Right atrium auricular region (tissue), 2 donors: ENCODE measurements around the gene COL11A2. TPM values are rescaled to one million over a fixed set of nuclear protein-coding genes. Genes with fewer than 3 reads are reported as not detected.

Experiments used
- DNase-seq: peaks from one replicate; pipeline ENCODE4 v3.0.0-alpha.2; 2019; ENCODE audit warnings: low spot score
- H3K27ac ChIP-seq, 2 donors: fragments of 200-600 bp; sonication (generic); 1 replicate in 1 of 2; 2 replicates in 1 of 2; pipeline ENCODE4 v1.5.1; 2016 to 2019
- H3K27me3 ChIP-seq, 2 donors: fragments of 200-600 bp; sonication (generic); one replicate each; pipeline versions ENCODE4 v1.5.1 to v1.6.0; 2017 to 2019
- H3K36me3 ChIP-seq: fragments of 200-600 bp; sonication (generic); one replicate; pipeline ENCODE4 v1.5.1; 2016
- H3K4me1 ChIP-seq, 2 donors: fragments of 200-600 bp; sonication (generic); one replicate each; pipeline versions ENCODE4 v1.5.1 to v1.6.0; 2017 to 2019
- H3K4me3 ChIP-seq, 2 donors: fragments of 200-600 bp; sonication (generic); 1 replicate in 1 of 2; 2 replicates in 1 of 2; pipeline ENCODE4 v1.5.1; 2017 to 2019; ENCODE audit warnings: mild to moderate bottlenecking in 1 of 2, moderate library complexity in 1 of 2
- H3K9me3 ChIP-seq, 2 donors: fragments of 200-600 bp; sonication (generic); one replicate each; pipeline ENCODE4 v1.5.1; 2019
- total RNA-seq, 2 donors: library from RNA; depleted of rRNA; stranded (reverse); fragments of >200 nt; gene quantifications; one replicate each; pipeline ENCODE4 v1.1.0, GENCODE V29; 2016
- TF ChIP-seq, protein P1 (sequence below), 2 donors: fragments of 200-600 bp; sonication (generic); IDR thresholded peaks; one replicate each; pipeline ENCODE4 v1.5.1; 2019; ENCODE audit warnings: antibody characterized with exemption in 2 of 2

The COL11A2 gene
- total RNA-seq, 2 donors from 2014 or later: 0.63 to 1.5 TPM

DNA sequence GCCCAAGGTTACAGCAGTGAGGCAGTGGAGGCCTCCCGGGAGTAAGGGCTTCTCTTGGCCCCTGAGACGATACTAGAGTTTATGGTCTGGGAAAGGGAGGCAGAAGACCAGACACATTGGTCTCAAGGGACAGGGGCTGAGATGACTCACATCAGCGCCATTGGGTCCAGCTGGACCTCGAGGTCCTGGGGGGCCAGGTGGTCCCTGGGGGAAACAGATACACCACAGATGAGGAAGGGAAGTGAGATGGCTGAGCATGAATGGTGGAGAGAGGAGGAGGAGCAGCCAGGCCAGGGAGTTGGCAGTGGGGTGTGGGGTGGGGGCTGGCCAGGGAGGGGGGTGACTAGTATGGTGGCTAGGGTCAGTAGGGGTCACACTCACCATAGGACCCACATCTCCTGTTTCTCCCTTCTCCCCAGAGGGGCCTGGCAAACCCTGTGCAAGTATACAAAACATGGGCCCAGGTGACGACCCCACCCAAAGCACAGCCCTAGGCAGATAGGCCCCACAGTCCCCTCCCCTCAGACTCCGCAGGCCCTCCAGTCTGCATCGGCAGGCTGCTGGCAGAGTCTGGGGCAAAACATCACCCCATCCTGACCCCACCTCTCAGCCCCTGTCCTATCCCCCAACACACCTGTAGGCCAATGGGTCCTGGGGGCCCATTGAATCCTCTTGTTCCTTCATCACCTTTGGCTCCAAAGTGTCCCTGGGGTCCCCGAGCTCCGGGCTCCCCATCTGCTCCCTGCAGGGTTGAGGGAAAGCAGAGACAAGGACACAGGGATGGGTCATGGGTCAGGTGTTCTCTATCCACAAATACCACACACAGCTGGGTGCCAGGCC, 21.9 kb downstream of the COL11A2 start:
- TF ChIP-seq, protein P1, sequence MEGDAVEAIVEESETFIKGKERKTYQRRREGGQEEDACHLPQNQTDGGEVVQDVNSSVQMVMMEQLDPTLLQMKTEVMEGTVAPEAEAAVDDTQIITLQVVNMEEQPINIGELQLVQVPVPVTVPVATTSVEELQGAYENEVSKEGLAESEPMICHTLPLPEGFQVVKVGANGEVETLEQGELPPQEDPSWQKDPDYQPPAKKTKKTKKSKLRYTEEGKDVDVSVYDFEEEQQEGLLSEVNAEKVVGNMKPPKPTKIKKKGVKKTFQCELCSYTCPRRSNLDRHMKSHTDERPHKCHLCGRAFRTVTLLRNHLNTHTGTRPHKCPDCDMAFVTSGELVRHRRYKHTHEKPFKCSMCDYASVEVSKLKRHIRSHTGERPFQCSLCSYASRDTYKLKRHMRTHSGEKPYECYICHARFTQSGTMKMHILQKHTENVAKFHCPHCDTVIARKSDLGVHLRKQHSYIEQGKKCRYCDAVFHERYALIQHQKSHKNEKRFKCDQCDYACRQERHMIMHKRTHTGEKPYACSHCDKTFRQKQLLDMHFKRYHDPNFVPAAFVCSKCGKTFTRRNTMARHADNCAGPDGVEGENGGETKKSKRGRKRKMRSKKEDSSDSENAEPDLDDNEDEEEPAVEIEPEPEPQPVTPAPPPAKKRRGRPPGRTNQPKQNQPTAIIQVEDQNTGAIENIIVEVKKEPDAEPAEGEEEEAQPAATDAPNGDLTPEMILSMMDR (IDR thresholded peaks at IDR 0.05): no peak
- Histone ChIP-seq H3K4me1 (no peaks in the 10 kb centered on the region), H3K27me3 (no peaks in the 10 kb centered on the region), H3K27ac (no peak overlapping the region), H3K9me3 (no peaks in the 10 kb centered on the region), H3K4me3 (no peak overlapping the region), H3K36me3 (no peaks in the 10 kb centered on the region)
- no peak for DNase-seq

DNA sequence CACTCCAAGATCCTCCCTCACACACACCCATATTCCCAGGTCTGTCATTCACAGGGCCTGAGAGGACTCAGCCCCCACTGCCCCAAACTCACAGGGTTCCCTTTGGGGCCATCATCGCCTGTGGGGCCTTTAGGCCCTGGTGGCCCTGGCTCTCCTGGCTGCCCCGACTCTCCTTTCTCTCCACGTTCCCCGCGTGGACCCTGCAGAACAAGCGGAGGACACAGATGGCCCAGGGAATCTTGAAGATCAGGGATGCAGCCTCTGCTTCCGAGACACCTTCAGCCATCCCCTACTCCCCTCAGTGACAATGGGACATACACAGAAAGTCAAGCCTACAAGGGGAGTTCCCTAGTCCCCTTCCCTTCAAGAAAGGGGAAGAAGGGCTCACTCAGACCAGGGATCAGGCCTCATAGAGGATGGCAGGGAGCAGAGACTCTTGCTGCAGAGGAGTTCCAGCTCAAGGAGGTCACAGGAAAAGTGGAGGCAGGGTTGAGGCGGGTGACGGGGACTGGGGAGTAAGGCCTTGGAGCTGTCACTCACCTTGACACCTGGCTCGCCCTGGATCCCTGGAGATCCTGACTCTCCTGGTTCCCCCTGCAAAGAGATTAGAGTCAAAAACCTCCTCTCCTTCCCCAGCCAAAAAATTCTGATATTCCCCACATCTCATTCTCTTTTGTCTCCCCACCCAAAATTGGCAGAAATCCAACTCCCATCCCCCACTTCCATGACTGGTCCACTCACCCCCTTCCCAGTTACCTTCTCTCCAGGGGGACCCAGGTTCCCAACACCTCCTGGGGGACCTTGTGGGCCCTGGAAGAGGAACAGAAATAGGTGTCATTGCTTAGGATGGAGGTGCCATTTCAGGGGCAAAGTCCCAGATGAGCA, 22.7 kb downstream of the COL11A2 start:
- no peak for DNase-seq
- Histone ChIP-seq H3K9me3 (no peaks in the 10 kb centered on the region), H3K4me3 (no peak overlapping the region), H3K27me3 (no peaks in the 10 kb centered on the region), H3K4me1 (no peaks in the 10 kb centered on the region), H3K27ac (no peak overlapping the region), H3K36me3 (no peaks in the 10 kb centered on the region)
- TF ChIP-seq, protein P1 (IDR thresholded peaks at IDR 0.05): no peak

DNA sequence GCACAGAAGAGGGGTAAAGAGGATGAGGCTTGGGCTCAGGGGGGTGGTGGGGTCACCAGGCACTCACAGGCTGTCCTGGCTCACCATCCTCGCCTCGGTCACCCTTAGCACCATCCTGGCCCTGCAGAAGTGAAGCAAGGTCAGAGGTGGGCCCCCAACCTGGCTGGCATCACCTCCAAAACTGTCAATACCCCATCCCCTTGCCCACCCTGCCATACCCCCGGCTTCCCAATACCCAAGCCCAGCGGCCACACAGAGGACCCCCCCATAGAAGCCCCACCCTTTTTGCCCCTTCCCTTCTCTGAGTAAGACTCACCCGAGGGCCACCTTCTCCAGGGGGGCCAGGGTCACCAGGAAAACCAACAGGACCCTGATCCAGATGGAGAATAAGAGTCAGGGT, 23.6 kb downstream of the COL11A2 start:
- Histone ChIP-seq H3K4me1 (no peaks in the 10 kb centered on the region), H3K27me3 (no peaks in the 10 kb centered on the region), H3K36me3 (no peaks in the 10 kb centered on the region), H3K9me3 (no peaks in the 10 kb centered on the region), H3K27ac (no peak overlapping the region), H3K4me3 (no peak overlapping the region)
- DNase-seq: no peak
- TF ChIP-seq, protein P1 (IDR thresholded peaks at IDR 0.05): no peak

- no peaks in the 10 kb centered on the region for H3K36me3 ChIP-seq
- no peaks in the 10 kb centered on the region for H3K27me3 ChIP-seq
- no peaks in the 10 kb centered on the region for H3K9me3 ChIP-seq
- no peak overlapping the region for H3K27ac ChIP-seq
- H3K4me3 ChIP-seq: no peak overlapping the region
- DNase-seq: no peak
- TF ChIP-seq, protein P1 (IDR thresholded peaks at IDR 0.05): no peak
- no peaks in the 10 kb centered on the region for H3K4me1 ChIP-seq
Observed at GRCh38 chr6:33168284-33168601, 24.0 kb downstream of the COL11A2 start.

GRCh38 chr6:33167374-33168283, 24.6 kb downstream of the COL11A2 start:
- no peak for DNase-seq
- Histone ChIP-seq H3K27ac (no peak overlapping the region), H3K4me1 (no peaks in the 10 kb centered on the region), H3K9me3 (no peaks in the 10 kb centered on the region), H3K4me3 (no peak overlapping the region), H3K36me3 (no peaks in the 10 kb centered on the region), H3K27me3 (no peaks in the 10 kb centered on the region)
- TF ChIP-seq, protein P1 (IDR thresholded peaks at IDR 0.05): no peak
